ENCODE measurements around the gene PSEN1. TPM values are rescaled to one million over a fixed set of nuclear protein-coding genes. Genes with fewer than 3 reads are reported as not detected.

Gene PSEN1
- total RNA-seq, 1 experiment from 2014 or later, result 49.9 TPM

DNA sequence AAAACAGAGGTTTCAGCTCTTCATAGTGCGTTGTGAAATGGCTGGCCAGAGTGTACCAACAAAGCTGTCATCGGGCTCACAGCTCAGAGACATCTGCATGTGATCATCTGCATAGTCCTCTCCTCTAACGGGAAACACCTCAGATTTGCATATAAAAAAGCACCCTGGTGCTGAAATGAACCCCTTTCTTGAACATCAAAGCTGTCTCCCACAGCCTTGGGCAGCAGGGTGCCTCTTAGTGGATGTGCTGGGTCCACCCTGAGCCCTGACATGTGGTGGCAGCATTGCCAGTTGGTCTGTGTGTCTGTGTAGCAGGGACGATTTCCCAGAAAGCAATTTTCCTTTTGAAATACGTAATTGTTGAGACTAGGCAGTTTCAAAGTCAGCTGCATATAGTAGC lies 86.7 kb downstream of the PSEN1 start:
- H3K9me3 Mint-ChIP-seq, result no peaks in the 10 kb centered on the region

More for the DNA sequence above, 86.7 kb downstream of the PSEN1 start:
- no peak overlapping the region for H3K9ac ChIP-seq (ENCODE audit: extremely low read depth, insufficient read length, low read length)
- no peak overlapping the region; a peak in 1 of 5 replicates for H3K4me3 Mint-ChIP-seq
- no peaks in the 10 kb centered on the region for H3K79me1 ChIP-seq (ENCODE audit: insufficient read depth, low read depth, low read length, poor library complexity, severe bottlenecking)
- H3K4me1 ChIP-seq (ENCODE audit: insufficient read depth, low read length), result peaks cover 4% of the 10 kb centered on the region; the same call in 1 of the 2 replicates
- TF ChIP-seq, protein P1, sequence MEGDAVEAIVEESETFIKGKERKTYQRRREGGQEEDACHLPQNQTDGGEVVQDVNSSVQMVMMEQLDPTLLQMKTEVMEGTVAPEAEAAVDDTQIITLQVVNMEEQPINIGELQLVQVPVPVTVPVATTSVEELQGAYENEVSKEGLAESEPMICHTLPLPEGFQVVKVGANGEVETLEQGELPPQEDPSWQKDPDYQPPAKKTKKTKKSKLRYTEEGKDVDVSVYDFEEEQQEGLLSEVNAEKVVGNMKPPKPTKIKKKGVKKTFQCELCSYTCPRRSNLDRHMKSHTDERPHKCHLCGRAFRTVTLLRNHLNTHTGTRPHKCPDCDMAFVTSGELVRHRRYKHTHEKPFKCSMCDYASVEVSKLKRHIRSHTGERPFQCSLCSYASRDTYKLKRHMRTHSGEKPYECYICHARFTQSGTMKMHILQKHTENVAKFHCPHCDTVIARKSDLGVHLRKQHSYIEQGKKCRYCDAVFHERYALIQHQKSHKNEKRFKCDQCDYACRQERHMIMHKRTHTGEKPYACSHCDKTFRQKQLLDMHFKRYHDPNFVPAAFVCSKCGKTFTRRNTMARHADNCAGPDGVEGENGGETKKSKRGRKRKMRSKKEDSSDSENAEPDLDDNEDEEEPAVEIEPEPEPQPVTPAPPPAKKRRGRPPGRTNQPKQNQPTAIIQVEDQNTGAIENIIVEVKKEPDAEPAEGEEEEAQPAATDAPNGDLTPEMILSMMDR (conservative IDR thresholded peaks at IDR 0.05), result no peak
- H3K27ac ChIP-seq (ENCODE audit: insufficient read length, low read depth, low read length), result no peak overlapping the region
- no peak overlapping the region for H4K8ac ChIP-seq (replicated peaks; ENCODE audit: insufficient read length, low read depth, low read length)
- no peak overlapping the region for H2BK5ac ChIP-seq (ENCODE audit: insufficient read length, low read length)
- no peaks in the 10 kb centered on the region for H3K27me3 Mint-ChIP-seq (ENCODE audit: low read depth)
- no peak overlapping the region for H3T11ph ChIP-seq (ENCODE audit: low read length)
- H4K5ac ChIP-seq (ENCODE audit: insufficient read length, low read depth, low read length), result no peak overlapping the region
- no peaks in the 10 kb centered on the region for H4K20me1 ChIP-seq (ENCODE audit: control insufficient read depth, insufficient read depth, insufficient read length)
- no peaks in the 10 kb centered on the region for H3K79me2 ChIP-seq (ENCODE audit: insufficient read depth, low read length)
- H3K36me3 Mint-ChIP-seq (ENCODE audit: insufficient read depth in 1 of 3, low read depth in 3 of 3), result peaks cover 6 to 26% (median 26%) of the 10 kb centered on the region in 3 experiments; a peak in 5 of 7 replicates
- H2BK12ac ChIP-seq (ENCODE audit: insufficient read length, low read depth, low read length), result no peak overlapping the region
- no peak overlapping the region for H3K14ac ChIP-seq (ENCODE audit: insufficient read depth, low read length)
- no CpG with 5 or more reads among the region's 5 CpGs for WGBS (ENCODE audit: extremely low coverage, insufficient read length, low lambda C conversion rate)
- no peak overlapping the region for H3K56ac ChIP-seq (ENCODE audit: insufficient read length, low read depth, low read length)
- no peak overlapping the region for H4K91ac ChIP-seq (ENCODE audit: insufficient read length, low read depth, low read length)
- H2AFZ ChIP-seq (ENCODE audit: low read length), result no peak overlapping the region
- H3K4ac ChIP-seq (ENCODE audit: low read depth, low read length), result no peak overlapping the region
- no peak overlapping the region for H2BK20ac ChIP-seq (ENCODE audit: low read depth, low read length, poor library complexity, severe bottlenecking)
- DNase-seq, result no peak
- no peaks in the 10 kb centered on the region for H3K9me3 ChIP-seq (ENCODE audit: control insufficient read depth, low read depth, low read length)
- H2AK5ac ChIP-seq (ENCODE audit: insufficient read length, low read length), result no peak overlapping the region
- no peaks in the 10 kb centered on the region for H3K23me2 ChIP-seq (ENCODE audit: insufficient read length, low read depth, low read length, poor library complexity, severe bottlenecking)
- H3K4me2 ChIP-seq (ENCODE audit: insufficient read depth, insufficient read length, low read length), result no peak overlapping the region
- no peak overlapping the region for H3K23ac ChIP-seq (ENCODE audit: insufficient read length, low read depth, low read length)
- H3K27ac Mint-ChIP-seq, result no peak overlapping the region; a peak in 1 of 7 replicates
- H3K18ac ChIP-seq (ENCODE audit: insufficient read length, low read depth, low read length), result no peak overlapping the region
- no peak overlapping the region for H2BK15ac ChIP-seq (ENCODE audit: low read depth, low read length)
- H3K4me1 Mint-ChIP-seq, result peaks cover 21 to 24% of the 10 kb centered on the region in 2 experiments
- H2BK120ac ChIP-seq (ENCODE audit: low read depth, low read length, poor library complexity, severe bottlenecking), result no peak overlapping the region
- no peaks in the 10 kb centered on the region for H3K27me3 ChIP-seq (ENCODE audit: insufficient read depth, low read length)
